K562 (cell line): ENCODE results near the gene WWOX. TPM values are rescaled to one million over a fixed set of nuclear protein-coding genes. Genes with fewer than 3 reads are reported as not detected.

Experiments
- ATAC-seq: fragments of 200-7000 bp; cut with Tn5 transposase; 3 replicates; pipeline ENCODE4 v1.9.1; 2020; ENCODE audit warnings: moderate library complexity
- BruUV-seq: library from RNA; stranded (reverse); fragments of 400-500 nt; replicated peaks from 2 replicates; lab custom pipeline; 2021; lab: Mats Ljungman, UMichigan
- CTCF ChIA-PET: fragments of 300-600 bp; formaldehyde crosslinking; extraction: SDS; loops from one replicate; lab custom pipeline; 2021; ENCODE audit warnings: low intra/inter-chr PET ratio; lab: Yijun Ruan, JAX
- POLR2A ChIA-PET: fragments of 300-600, 350-650 bp; sonication (Branson Sonifier 250); formaldehyde crosslinking; extraction: SDS; loops from one replicate; lab custom pipeline; 2021; ENCODE audit warnings: antibody characterized with exemption, inconsistent platforms; lab: Yijun Ruan, JAX
- DNase-seq, 4 experiments: peaks; one replicate each; pipeline versions ENCODE4 v3.0.0 to v3.0.0-alpha.2; 2011 to 2018; ENCODE audit warnings: low spot score in 3 of 4, mixed read lengths in 3 of 4; ENCODE audit errors: extremely low read depth in 1 of 4
- FAIRE-seq: peaks from 2 replicates; lab custom pipeline; 2011; peaks lifted over from hg19 to GRCh38; lab: Jason Lieb, UNC
- H2AFZ ChIP-seq: 2 replicates; pipeline ENCODE4 v1.6.0; 2011; ENCODE audit warnings: low read depth, low read length, control low read depth, inconsistent platforms
- H3K27ac ChIP-seq: fragments of 200-600 bp; 3 replicates; pipeline ENCODE4 v1.8.0; 2011; ENCODE audit warnings: low read depth, mild to moderate bottlenecking, control low read depth, inconsistent platforms, low read length, moderate library complexity, mixed read lengths; ENCODE audit errors: extremely low read depth
- H3K27me3 ChIP-seq, 2 experiments: fragments of 300-600 bp in 1 of 2; 2 replicates in 1 of 2; 3 replicates in 1 of 2; pipeline versions ENCODE4 v1.6.0 to v1.8.0; 2011; ENCODE audit warnings: inconsistent platforms in 2 of 2, low read length in 2 of 2, mild to moderate bottlenecking in 1 of 2, mixed read lengths in 1 of 2, moderate library complexity in 1 of 2; ENCODE audit not compliant: control insufficient read depth in 2 of 2, insufficient read depth in 2 of 2
- H3K36me3 ChIP-seq: fragments of 300-600 bp; 3 replicates; pipeline ENCODE4 v1.8.0; 2011; ENCODE audit warnings: mild to moderate bottlenecking, low read length, inconsistent platforms; ENCODE audit not compliant: control insufficient read depth, insufficient read depth
- H3K4me1 ChIP-seq, 2 experiments: fragments of 200-600 bp in 1 of 2; replicated peaks in 1 of 2; 2 replicates in 1 of 2; 3 replicates in 1 of 2; pipeline versions ENCODE4 v1.5.1 to v1.8.0; 2011; ENCODE audit warnings: inconsistent platforms in 2 of 2, low read length in 2 of 2, mild to moderate bottlenecking in 1 of 2, mixed read lengths in 1 of 2, moderate library complexity in 1 of 2; ENCODE audit not compliant: control insufficient read depth in 2 of 2, insufficient read depth in 2 of 2
- H3K4me2 ChIP-seq: 2 replicates; pipeline ENCODE4 v1.6.1; 2011; ENCODE audit warnings: low read length, control low read depth, inconsistent platforms, mixed read lengths; ENCODE audit not compliant: insufficient read depth
- H3K4me3 ChIP-seq: fragments of 200-600 bp; sonication (generic), shearing (Covaris generic); 2 replicates; pipeline ENCODE4 v1.5.1; 2016; ENCODE audit warnings: control low read depth, inconsistent platforms
- H3K79me2 ChIP-seq: fragments of 200-600 bp; 3 replicates; pipeline ENCODE4 v1.8.0; 2011; ENCODE audit warnings: low read length, inconsistent platforms; ENCODE audit not compliant: control insufficient read depth, insufficient read depth
- H3K9ac ChIP-seq, 2 experiments: 2 replicates each; pipeline versions ENCODE4 v1.6.0 to v1.6.1; 2011; ENCODE audit warnings: low read depth in 2 of 2, low read length in 2 of 2, control low read depth in 1 of 2, inconsistent platforms in 1 of 2, mild to moderate bottlenecking in 1 of 2, mixed read lengths in 1 of 2; ENCODE audit not compliant: insufficient read depth in 1 of 2
- H3K9me1 ChIP-seq: one replicate; pipeline ENCODE4 v1.6.0; 2011; ENCODE audit warnings: inconsistent platforms, mild to moderate bottlenecking, low read length, moderate library complexity; ENCODE audit not compliant: control insufficient read depth, insufficient read depth
- H3K9me3 ChIP-seq: replicated peaks from 2 replicates; pipeline ENCODE4 v1.5.1; 2011; ENCODE audit warnings: low read depth, low read length, inconsistent platforms; ENCODE audit not compliant: control insufficient read depth, insufficient read depth
- H4K20me1 ChIP-seq: replicated peaks from 2 replicates; pipeline ENCODE4 v1.6.1; 2011; ENCODE audit warnings: low read length, inconsistent platforms, mixed read lengths; ENCODE audit not compliant: control insufficient read depth, insufficient read depth
- RBM25 ChIP-seq: fragments of 200-400 bp; formaldehyde crosslinking; IDR thresholded peaks from 2 replicates; pipeline ENCODE4 v1.6.1; 2018; ENCODE audit warnings: low read length, low read depth, moderate library complexity; ENCODE audit not compliant: severe bottlenecking
- ZFP36 ChIP-seq: fragments of 150-350 bp; IDR thresholded peaks from 2 replicates; pipeline ENCODE4 v1.6.1; 2018; ENCODE audit warnings: low read length, low read depth; ENCODE audit not compliant: partially characterized antibody
- ZNF212 ChIP-seq: fragments of 450-650 bp; formaldehyde crosslinking; IDR thresholded peaks from 2 replicates; pipeline ENCODE4 v1.4.0; 2020; ENCODE audit warnings: mild to moderate bottlenecking
- ZNF644 ChIP-seq: fragments of 200-800 bp; sonication (Bioruptor generic); IDR thresholded peaks from 2 replicates; pipeline ENCODE4 v1.6.1; 2016; ENCODE audit warnings: low read depth, missing genetic modification characterization, missing compliant biosample characterization
- WGBS: fragments of 100-300 bp; shearing (Covaris generic); methylation state at CpG from one replicate; pipeline ENCODE4 v1.1.6; 2016; ENCODE audit warnings: low coverage, mixed read lengths; ENCODE audit not compliant: insufficient coverage; ENCODE audit errors: missing lambda C conversion rate; 5-methylcytosine and 5-hydroxymethylcytosine counted together
- in situ Hi-C: fragments of 300-500 bp; cut with MboI; formaldehyde crosslinking; loops from 4 replicates; pipeline ENCODE4 v1.15.0; 2018; ENCODE audit warnings: inconsistent platforms, mixed read lengths
- intact Hi-C: fragments of 100-400 bp; cut with micrococcal nuclease; formaldehyde crosslinking; loops from 2 replicates; pipeline ENCODE4 v1.14.2; 2022
- polyA plus RNA-seq, 8 experiments: library from polyadenylated mRNA; depleted of rRNA in 4 of 8; stranded (reverse) in 5 of 8; unstranded in 3 of 8; fragments of >200 nt; fragmentation: Nextera tagmentation in 2 of 8; fragmentation: Illumina TruSeq in 1 of 8; extraction: Ambion mirVana in 2 of 8; extraction: Trizol in 1 of 8; gene quantifications; 2 replicates each; pipeline versions ENCODE4 v1.2.1 to v1.2.3, GENCODE V29; 2011 to 2014; ENCODE audit warnings: inconsistent platforms in 1 of 8, missing spikeins in 1 of 8
- total RNA-seq, 7 experiments: library from RNA; depleted of rRNA in 6 of 7; stranded (reverse); fragments of >200 nt in 6 of 7; fragmentation: Illumina TruSeq in 2 of 7; extraction: Trizol in 2 of 7; gene quantifications; 2 replicates each; pipeline versions ENCODE4 v1.2.1 to v1.2.3, GENCODE V29; 2011 to 2021; ENCODE audit warnings: low replicate concordance in 1 of 7

WWOX gene
- total and polyA plus RNA-seq, 9 of the 15 experiments (the other 6 are each of a cell fraction or from before 2014, with no cell fraction given): 1.6 to 22.7 (median 8.1) TPM

DNA sequence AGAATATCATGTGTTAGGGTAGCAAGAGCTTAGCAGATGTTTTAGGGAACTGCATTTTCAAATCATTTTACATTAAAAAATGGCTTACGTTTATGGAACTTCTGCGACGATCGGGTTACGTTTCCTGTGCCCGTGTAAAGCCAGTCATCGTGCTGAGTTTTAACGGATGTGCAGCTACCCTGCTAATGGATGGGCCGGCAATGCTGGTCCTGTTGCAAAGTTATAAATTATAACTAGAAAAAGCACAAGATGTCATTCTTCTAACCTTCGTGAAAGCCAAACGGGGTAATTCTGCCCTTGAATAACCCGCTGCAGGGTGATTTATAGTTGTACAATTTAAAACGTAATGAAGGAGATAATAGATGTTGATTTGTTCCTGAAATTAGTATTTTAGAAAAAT, 339.2 kb downstream of the WWOX start:
- WGBS: 39% methylated on average over 13 of the region's 13 CpGs
- FAIRE-seq (no peak), DNase-seq (no peak), ATAC-seq (no peak)
- Histone ChIP-seq H3K4me3 (no peak overlapping the region), H4K20me1 (no peaks in the 10 kb centered on the region), H3K9me1 (no peaks in the 10 kb centered on the region), H3K4me1 (peaks cover 0 to 3% of the 10 kb centered on the region in 2 experiments; a peak in 2 of 5 replicates), H3K79me2 (no peaks in the 10 kb centered on the region), H3K4me2 (no peak overlapping the region), H3K9me3 (no peaks in the 10 kb centered on the region), H2AFZ (no peak overlapping the region), H3K9ac (no peak overlapping the region), H3K36me3 (no peaks in the 10 kb centered on the region), H3K27me3 (no peaks in the 10 kb centered on the region), H3K27ac (no peak overlapping the region)
- no TSS peak for BruUV-seq
- in situ Hi-C loops (no loop called here), intact Hi-C loops (no loop called here)
- POLR2A ChIA-PET: no interaction called here
- TF ChIP-seq ZNF212 (CRISPR knock-in tag) (no peak), ZFP36 (no peak)
- CTCF ChIA-PET: no interaction called here

DNA sequence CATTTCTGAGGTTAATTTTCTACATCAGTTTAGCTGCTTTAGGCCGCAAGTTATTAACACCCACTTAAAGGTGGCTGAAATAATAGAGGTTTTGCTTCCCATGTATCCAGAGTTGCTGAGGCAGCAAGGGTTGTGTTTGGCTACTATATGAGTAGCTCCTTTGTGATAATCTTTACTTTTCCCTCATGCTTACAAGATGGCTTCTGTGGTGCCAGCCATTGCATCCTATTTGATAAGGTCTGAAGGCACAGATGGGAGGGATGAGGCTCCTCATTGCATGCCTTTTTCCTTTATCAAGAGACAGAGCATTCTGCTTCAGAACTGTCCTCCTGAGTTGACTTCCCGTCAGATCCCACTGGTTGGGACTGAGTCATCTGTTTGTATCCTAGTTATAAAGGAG, 340.2 kb downstream of the WWOX start:
- ChIA-PET POLR2A (interaction anchor here (0.5 kb wide), 1 partner anchor 148 kb away, joined by 3 read pairs; no protein-coding TSS in a partner anchor), CTCF (no interaction called here)
- WGBS: 30% methylated on average over 2 of the region's 2 CpGs
- no peak for ATAC-seq
- Histone ChIP-seq H3K9me3 (no peaks in the 10 kb centered on the region), H3K9ac (no peak overlapping the region), H3K27me3 (no peaks in the 10 kb centered on the region), H3K27ac (no peak overlapping the region), H3K4me3 (no peak overlapping the region), H3K36me3 (no peaks in the 10 kb centered on the region), H4K20me1 (no peaks in the 10 kb centered on the region), H3K9me1 (no peaks in the 10 kb centered on the region), H2AFZ (no peak overlapping the region), H3K4me2 (no peak overlapping the region), H3K79me2 (no peaks in the 10 kb centered on the region), H3K4me1 (peaks cover 0 to 7% of the 10 kb centered on the region in 2 experiments; a peak in 2 of 5 replicates)
- intact Hi-C loops (no loop called here), in situ Hi-C loops (no loop called here)
- FAIRE-seq: no peak
- no TSS peak for BruUV-seq
- DNase-seq: no peak
- TF ChIP-seq RBM25: peak; percentile 66
- TF ChIP-seq ZNF644: no peak
